ENCODE results near the gene ZBTB21.
A peak's percentile ranks its signal among the peaks of the same experiment; 100 is the strongest.

The ZBTB21 gene

DNA sequence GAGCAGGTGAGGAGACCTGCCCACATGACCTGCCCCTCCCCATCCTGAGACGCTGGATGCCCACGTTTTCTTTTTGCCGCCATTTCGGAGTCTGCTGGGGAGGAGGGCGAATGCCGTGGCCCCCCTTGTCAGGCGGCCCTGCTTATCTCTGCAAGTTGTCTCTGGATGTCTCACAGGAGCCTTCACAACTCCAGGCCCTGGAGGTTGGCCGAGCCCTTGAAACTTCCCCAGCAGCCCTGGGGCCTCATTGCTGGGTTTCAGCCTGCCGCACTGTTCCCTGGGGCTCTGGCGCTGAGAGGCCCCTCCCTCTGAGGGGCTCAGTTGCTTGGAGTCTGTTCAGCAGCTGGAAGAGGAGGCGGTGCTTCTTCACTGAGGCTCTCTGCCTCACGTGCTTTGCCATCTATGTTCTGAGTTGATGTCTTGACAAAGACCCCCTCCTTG is 29.8 kb upstream of the ZBTB21 start:
- no peak for DNase-seq

DNA sequence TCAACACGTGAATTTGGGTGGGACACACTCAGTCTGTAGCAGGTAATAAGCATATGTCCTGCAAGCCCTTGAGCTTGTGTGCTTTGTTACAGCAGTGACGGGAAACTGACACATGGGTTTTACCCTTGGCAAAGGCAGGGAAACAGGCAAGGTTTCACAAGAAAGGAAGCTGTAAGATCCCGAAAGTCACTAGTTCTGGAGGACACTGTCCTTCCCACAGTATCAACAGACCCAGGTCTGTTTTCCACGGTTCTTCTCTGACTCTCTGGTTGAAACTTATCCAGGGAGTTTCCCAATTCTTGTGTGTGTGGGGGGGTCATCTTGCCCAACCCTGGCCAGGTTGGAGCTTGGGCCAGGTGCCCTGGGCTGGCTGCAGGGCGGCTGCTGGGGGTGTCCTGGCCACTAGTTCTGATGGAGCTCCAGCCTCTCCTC is 29.3 kb upstream of the ZBTB21 start:
- no peak for DNase-seq

DNA sequence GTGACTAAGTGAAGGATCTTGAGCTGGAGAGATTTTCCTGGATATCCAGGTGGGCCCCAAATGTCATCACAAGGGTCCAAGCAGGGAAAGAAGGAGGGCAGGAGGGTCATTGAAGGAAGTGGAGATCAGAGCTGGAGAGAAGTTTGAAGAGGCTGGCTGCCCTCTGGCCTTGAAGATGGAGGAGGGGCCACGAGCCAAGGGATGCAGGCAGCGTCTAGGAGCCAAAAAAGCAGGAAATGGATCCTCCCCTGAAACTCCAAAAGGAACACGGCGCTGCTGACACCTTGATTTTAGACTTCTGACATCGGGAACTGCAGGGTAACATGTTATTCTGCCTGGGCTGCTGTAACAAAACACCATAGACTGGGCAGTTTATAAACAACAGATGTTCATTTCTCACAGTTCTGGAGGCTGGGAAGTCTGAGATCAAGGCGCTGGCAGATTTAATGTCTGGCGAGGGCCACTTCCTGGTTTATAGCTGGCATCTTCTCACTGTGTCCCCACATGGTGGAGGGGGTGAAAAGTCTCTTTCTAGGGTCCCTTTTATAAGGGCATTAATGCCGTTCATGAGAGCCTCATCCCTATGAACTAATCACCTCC is 28.8 kb upstream of the ZBTB21 start:
- DNase-seq, result peak; percentile 63

DNA sequence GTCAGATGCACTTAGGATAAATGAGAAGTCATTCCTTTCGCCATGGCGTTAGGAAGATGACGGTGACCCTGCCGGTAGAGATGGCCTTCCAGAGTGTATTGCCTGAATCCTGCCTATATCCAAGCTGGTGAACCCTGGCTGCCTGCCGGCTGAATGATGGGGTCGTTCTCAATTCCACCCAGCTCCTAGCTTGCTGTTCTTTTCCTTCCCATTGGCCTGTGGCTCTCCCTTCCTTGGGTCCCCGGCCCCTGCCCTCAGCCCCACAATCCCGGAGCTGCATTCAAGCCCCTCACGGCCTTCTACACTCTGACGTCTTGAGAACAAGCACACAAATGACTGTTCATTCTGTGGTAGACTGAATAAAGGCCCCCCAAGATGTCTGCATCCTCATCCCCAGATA is 28.2 kb upstream of the ZBTB21 start:
- no peak for DNase-seq

DNA sequence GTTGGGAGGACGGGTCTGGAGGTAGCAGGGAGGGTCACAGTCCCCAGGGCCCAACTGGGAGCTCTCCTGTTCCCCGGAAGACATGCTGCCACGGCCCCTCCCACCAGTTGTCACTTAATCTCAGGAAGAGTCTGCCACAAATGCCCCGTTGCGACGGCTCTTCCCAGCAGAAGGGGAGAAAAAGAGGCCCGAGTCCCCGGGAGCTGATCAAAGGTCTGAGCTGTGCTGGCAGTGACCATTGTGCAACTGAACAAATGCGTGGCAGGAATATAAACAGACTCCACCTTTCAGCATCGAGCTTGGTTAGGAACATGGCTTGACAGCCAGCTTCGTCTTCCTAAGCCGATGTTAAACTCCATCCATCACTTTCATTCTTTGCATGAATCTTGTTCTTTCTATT is 27.8 kb upstream of the ZBTB21 start:
- no peak for DNase-seq

DNA sequence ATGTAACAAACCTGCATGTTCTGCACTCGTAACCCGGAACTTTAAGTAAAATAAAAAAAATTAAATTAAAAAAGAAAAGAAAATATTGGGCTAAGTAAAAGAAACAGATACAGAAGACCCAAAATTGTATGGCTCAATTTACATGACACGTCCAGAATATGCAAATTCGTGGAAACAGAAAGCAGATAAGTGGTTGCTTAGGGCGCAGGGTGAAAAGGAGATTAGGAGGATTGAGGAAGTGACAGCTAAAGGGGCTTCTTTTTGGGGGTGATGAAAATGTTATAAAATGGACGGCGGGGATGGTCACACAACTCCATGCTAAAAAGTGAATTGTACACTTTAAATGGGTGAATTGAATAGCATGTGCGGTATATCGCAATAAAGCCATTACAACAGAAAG is 27.4 kb upstream of the ZBTB21 start:
- no peak for DNase-seq

DNA sequence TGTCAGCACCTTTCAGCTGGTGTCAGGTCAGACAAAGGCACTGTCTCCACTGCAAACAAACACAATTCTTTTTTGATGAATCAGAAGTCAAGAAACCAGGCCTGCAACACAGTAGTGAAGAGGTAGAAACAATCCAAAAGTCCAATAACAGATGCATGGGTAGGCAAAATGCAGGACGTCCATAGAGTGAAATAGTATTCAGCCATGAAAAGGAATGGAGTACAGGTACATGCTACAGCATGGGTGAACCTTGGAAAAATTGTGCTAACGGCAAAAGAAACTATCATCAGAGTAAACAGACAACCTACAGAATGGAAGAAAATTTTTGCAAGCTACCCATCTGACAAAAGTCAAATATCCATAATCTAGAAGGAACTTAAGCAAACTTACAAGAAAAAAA is 26.2 kb upstream of the ZBTB21 start:
- DNase-seq, result no peak

DNA sequence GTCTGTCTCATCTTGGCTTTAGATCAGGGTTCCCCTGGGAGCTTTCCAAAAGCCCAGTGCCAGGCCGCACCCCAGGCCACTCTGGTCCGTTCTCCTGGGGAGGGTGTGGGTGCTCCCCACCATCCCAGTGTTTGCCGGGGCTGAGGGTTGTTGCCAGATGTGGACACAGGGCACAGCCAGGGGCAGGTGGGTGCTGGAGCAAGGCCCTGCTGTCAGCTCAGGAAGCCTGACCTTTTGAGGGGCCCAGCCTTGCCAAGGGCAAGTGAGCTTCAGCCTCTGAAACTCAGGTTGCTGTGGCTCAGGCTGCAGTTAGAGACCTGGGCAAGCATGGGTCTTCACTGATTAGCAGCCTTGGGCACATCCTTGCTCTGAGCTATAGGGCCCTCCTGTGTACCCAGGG is 22.8 kb upstream of the ZBTB21 start:
- DNase-seq, result no peak

DNA sequence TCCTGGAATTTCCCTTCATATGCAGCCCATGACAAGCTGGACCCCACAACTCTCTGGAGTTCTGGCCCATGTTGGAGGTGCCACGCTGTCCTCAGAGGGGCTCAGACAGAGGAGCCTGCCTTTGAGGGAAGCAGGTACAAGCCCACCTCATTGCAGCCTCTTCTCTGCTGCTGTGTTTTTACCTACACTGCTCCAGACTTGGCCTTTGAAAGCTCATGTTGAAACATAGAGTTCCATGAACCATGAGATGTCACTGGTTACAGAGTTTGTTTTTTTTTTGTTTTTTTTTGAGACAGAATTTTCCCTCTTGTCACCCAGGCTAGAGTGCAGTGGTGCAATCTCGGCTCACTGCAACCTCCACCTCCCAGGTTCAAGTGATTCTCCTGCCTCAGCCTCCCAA is 22.1 kb upstream of the ZBTB21 start:
- DNase-seq, result no peak

DNA sequence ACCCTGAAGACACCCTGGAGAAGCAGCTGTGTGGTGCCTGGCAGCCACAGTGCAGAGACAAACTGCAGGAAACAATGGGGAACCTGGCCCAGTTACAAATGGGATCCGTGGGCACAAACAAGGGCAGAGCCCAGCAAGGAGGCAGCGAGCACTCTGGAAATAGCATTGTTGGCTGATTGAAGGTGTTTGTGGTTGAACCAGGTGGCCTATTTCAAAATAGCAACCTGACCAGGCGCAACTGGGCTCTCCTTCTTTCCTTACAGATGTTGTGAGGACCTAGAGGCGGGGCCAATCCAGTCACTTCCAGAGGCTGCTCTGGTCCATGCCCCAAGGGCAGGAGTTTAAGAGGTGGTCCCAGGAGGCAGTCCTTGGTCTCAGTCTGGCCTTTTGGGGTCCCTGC is 21.7 kb upstream of the ZBTB21 start:
- peak; percentile 59 for DNase-seq

DNA sequence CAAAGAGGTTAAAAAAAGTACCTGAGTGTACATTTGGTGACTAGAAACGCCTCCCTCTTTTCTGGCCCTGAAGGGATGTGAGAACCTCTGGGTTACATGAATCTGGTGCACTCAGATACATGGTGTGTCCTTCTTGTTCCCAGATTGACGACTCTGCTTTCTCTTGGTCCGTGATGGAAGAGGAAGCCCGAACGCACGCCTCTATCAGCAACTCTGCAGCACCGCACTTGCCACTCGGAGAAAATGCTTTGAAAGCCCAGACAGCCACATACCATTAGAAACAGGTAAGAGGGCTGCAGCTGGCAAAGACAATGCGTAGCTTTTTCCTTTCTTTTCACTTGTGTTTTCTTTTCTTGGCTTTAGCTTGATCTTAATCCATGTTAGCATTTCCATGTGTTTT is 21.1 kb upstream of the ZBTB21 start:
- DNase-seq, result no peak

DNA sequence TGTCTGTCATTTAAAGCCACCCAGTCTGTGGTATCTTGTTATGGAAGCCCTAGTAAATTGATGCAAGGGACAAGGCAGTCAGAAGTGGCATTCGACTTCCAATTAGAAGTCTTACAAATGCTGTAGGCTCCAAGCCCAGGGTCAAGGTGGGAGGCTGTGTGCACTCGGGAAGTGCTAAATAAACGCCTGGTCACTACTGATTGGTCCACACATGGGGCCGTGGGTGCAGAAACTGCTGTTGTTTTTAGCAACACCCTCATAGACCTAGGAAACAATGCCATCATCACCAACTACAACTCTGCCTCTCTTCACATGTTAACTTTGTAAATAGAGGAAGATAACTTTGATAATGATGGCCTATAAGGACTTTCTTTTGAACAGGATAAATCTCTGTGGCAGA is 20.2 kb upstream of the ZBTB21 start:
- DNase-seq, result no peak

DNA sequence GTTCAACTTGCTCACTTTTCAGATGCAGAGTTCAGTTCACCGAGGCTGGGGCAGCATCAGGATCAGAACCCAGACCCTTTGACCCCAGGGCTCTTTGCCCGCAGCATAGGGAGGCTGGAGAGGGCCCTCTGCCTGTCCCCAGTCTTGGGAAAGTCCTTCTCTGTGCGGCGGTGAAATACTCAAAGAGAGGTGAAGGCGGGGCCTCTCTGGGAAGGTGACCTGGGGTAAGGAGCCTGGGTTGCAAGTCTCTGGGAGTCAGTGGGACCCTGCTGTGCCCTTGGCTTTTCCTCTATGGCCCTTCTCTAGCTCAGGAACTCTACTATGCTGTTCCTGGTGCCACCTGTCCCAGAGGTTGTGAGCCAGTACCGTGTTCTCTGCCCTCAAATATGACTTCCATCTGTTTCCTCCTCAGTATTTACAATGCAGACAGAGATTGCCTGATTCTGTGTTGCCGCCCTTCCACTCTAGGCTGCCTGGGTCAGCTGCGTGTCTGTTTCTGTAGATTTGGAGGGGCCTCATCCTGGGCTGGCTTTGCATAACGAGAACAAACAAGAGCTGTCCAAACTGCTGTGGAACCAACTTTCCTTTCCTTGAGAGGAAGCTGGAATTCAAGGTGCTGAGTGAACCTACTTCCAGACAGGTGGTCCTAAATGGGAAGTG is 18.7 kb upstream of the ZBTB21 start:
- no peak for DNase-seq

DNA sequence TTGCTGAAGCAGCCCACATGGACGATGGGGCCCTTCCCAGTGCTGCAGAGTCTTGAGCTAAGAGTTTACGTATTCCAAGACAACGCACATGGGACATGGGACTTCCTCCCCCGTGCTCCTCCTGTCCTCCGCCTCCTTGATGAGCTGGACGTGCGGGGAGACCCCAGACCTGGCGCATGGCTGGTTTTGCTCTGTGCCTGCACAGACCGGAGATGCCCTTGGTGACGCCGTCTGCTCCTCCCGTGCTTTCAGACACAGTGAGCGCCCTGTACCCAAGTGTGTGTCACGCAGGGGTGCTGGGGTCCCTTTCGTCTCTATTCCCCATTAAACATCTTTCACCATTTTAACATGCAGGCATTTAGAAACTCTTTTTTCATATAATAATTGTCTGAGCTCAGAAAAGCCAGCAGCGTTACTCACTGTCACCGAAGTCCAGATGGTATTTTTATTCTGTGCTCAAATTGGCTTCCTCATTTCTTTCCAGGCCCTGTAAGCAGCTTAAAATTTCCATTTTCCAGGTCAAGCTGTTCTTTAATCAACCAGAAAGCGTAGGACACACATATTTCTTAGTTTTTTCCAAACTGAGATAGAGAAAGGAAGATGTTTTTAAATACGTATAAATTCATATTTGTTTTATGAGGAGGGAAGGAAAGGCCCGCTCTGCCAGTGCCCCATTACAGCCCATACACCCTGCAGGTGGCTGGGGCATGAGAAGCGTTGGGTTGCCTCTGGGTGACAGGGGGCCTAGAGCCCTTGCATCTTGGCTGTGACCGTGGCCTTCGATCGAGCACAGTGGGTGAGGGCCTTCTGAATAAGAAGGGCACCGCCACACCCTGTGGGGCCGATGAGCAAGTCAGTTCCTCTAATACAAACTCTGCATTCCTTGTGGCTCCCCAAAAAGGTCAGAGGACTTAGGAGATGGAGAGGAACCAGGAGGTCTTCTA is 17.9 kb upstream of the ZBTB21 start:
- DNase-seq, result no peak

DNA sequence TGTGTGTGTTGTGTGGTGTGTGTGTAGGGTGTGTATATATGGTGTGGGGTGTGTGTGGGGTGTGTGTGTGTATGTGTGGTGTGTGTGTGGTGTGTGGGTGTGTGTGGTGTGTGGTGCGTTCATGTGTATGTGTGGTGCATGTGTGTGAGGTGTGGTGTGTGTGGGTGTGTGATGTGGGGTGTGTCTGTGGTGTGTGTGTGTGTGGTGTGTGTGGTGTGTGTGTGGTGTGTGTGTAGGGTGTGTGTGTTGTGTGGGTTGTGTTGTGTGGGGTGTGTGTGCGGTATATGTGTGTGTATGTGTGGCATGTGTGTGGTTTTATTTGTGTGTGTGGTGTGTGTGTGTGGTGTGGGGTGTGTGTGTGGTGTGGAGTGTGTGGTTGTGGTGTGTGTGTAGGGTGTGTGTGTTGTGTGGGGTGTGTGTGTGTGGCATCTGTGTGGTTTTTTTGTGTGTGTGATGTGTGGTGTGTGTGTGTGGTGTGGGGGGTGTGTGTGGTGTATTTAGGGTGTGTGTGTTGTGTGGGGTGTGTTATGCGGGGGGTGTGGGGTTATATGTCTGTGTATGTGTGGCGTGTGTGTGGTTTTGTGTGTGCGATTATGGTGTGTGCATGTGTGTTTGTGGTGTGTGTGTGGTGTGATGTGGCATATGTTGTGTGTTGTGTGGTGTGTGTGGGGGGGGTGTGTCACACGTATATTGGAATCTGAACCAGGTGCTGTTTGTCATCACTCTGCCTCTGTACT is 17.1 kb upstream of the ZBTB21 start:
- DNase-seq, result no peak

DNA sequence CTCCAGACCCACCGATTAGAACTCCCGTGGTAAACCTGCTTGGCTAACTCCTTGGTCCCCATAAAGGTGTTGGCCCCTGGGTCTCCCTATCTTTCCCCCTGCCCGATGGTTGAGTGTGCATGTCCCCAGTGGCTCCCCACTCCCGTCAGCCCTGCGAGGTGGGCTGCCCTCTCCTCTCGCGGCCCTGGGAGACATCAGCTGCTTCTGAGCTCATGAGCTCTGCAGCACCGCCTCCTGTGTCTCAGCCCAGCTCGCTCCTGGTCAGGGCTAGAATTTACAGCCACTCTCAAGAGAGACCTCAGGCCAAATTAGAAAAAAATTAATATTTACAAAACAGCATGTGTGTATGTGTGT is 15.9 kb upstream of the ZBTB21 start:
- no peak for DNase-seq

DNA sequence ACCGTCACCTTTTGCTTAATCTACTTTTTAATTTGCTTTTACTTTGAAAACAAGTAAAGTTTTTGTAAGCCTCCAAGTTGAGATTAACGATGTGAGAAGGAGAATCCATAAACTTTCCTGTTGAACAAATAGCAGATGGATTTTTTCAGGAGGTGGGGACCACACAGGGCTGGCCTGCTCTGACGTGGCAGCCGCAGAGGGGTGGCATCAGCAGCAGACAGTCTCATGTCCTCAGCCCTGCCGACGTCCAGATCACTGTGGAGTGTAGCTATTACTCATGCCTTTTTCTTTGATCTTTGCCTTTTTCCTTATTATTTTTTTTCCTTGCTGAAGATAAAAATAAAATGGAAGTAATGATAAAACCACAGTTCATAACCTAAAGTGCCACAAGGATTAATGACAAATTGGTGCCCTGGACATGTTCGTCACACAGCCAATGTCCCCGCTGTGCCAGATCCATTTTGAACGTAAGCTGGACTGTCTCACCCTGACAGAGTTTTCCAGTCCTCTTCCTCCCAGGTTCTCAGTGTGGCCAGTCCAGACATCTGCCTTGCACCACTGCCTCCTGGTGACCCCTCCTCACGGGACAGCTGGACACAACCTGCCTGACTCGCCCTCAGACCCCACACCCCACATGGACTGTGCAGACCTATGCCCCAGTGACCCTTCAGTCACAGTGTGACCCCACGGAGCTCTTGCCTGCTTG is 15.4 kb upstream of the ZBTB21 start:
- DNase-seq, result no peak

DNA sequence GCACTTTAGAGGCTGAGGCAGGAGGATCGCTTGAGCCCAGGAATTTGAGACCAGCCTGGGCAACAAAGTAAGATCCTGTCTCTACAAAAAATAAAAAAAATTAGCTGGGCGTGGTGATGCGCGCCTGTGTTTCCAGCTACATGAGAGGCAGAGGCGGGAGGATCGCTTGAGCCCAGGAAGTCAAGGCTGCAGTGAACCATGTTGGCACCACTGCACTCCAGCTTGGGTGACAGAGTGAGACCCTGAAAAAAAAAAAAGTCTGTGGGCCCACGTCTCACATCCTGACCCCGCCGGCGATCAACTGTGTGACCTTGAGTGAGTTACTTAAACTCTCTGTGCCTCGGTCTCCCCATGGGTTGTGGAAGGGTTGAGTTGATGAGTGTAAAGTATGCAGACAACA is 12.7 kb upstream of the ZBTB21 start:
- no peak for DNase-seq

DNA sequence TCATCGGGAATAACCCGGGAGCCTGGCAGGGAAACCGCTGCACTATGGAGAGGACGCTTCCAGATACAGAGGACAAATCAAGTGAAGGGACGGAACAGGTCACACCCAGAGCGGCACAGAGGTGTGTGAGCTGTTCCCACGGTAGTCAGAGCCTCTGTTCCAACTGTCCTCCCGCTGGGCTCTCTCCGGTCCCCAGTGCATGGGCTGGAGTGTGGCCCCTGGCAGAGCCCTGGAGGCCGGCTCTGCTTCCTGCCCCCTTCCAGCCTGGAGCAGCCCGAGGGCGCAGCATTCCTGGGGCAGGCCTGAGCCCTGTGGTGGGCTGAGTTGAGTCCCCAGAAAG is 11.9 kb upstream of the ZBTB21 start:
- DNase-seq, result no peak

DNA sequence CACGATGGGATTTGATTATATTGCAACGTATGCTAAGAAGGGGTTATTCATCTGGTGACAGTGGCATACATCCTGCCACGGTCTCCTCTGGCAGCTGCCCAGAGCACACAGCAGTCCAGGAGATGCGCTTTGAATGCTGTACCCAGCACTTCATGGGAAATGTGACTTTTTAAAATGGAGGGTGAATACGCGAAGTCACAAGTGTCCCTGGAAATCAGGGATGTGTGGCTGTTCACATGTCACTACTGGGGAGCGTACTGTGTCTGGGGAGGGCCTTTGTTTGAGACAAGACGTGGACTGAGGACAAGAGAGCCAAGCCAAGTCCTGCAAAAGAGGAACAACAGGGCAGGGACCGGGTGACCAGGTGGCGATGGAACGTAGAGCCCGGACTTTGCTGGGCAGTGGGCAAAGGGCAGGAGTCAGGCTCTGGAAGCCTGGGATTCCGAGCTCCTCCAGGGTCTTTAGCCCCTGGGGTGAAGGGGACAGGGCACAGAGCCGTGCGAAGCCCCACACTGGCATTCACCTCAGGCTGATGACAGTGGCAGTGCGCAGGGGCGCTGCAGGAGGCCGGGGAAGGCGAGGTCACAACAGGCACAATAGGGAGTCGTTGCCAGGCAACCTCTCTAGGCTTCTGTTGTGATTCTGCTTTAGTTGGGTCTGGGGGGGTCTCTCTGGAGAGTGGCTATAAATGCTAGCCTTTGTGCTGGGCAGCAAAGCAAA is 11.4 kb upstream of the ZBTB21 start:
- peak; percentile 92 for DNase-seq

DNA sequence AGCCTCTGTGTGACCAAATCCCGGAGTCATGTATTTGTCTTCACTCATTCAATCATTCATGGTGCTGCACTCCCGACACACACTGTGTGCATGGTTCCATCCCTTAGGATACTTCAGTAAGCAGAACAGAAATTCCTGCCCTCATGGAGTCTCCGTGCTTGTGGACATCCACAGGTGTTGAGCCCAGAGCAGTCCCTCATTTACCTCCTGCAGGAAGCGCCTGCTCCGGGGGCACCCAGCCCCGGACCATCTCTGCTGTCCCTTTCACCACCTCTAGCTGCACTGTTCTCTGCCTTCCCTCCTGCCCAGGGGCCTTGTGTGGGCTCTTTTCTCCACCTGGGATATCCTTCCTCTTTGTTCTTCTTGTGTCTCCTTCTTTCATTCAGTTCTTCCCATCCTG is 9.5 kb upstream of the ZBTB21 start:
- no peak for DNase-seq

DNA sequence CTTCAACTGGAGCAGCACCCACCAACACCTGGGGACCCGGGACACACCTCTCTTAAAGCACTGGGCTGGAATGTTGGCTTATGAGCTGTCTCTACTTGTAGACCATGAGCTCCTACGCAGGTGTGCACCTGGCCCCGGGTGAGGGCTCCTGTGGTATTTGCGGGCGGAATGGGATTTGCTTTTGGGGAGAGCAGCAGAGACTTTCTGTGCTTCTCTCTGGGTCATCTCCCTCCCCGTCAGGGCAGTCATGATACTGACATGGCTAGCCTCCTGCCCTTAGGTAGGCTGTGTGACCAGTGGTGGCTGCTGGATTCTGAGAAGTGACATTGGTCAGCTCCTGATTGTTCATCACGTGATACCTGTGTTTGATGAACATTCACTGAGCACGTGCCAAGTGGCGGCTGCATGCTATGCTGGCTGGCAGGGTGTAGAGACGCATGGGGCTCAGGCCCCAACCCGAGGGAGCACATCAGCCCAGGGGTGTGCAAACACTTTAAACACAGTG is 9.0 kb upstream of the ZBTB21 start:
- DNase-seq, result no peak

All from NCI-H69 (cell line).